HG03039 (cell line): Measurements from ENCODE around the gene MAD2L2.

Experiments
- ATAC-seq: cut with Tn5 transposase; IDR thresholded peaks from one replicate; pipeline ENCODE4 v1.9.1; 2021; ENCODE audit warnings: mild to moderate bottlenecking, moderate library complexity; ENCODE audit not compliant: unreplicated experiment

Gene MAD2L2

DNA sequence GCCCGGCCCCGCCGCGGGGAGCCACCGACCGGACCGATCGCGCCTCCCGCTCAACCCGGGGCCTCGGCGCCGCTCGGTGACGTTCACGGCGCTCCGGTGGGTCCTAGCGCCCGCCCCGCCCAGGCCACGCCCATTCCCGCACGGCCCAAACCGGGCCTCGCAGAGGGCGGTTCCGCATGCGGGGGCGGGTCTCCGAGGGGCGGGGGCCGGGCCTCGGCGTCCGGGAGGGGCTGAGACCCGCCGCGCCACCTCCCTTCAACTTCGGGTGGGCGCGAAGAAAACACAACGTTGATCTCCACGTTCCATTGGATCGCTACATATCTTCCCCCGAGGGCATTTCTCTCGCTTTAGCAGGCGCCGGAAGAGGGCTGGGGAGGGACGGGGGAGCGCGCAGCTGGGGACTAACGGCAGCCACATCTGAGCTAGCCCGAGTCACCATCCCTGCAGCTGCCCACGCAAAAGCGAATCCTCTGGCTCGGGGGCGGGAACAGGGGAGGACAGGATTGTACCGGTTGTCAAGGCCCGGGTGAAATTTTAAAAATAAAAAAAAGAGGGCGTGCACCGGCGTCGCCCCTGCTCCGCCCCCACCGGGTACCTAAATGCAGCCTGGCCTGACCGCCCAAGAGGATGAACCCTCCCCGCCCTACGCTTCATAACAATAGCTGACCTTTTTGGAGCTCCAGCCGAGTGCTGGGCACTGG is at the start of gene MAD2L2:
MAD2L2 (minus strand) TSS at position 78 of the 701 bp plus-strand sequence. CDS start 547 bp downstream, outside the sequence.
- peak; percentile 76 for ATAC-seq

DNA sequence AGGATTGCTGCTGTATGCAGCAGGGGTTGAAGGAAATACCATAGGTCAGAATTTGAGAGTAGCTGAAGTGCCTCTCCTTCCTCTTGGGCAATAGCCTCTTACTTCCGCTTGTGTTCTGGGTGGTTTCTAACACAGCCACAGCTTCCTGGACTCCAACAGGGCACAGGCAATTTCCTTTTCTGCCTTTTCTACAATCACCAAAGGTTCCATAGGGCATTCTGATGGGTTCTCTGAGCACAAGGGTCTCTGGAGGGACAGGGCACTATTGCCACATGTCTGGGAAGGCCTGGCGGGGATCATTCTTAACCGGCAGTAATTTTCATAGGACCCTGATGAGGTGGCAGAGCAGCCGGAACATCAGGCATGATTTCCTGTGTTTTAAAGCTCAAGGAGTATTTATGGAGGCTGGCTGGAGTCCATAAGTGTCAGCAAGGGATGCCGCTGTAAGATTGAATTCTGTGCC is 49.5 kb upstream of the MAD2L2 start:
- no peak for ATAC-seq

GRCh38 chr1:11729498-11730428 is 48.8 kb upstream of the MAD2L2 start:
- ATAC-seq: no peak

DNA sequence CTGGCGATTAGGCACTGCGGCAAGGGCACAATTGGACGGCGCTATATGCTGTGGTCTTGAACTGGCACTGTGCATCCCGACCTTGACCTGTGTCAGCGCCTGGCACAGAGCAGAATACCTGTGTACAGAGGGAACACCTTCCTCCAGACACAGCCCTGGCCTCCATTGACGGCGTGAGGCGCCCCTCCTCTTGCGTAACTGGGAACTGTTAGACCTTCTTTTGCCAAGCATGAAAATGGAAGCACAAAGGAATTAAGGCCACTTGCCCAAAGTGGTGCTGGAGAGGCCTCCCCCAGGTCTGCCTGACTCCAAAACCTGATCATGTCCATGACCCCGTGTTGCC is 48.2 kb upstream of the MAD2L2 start:
- ATAC-seq: no peak

DNA sequence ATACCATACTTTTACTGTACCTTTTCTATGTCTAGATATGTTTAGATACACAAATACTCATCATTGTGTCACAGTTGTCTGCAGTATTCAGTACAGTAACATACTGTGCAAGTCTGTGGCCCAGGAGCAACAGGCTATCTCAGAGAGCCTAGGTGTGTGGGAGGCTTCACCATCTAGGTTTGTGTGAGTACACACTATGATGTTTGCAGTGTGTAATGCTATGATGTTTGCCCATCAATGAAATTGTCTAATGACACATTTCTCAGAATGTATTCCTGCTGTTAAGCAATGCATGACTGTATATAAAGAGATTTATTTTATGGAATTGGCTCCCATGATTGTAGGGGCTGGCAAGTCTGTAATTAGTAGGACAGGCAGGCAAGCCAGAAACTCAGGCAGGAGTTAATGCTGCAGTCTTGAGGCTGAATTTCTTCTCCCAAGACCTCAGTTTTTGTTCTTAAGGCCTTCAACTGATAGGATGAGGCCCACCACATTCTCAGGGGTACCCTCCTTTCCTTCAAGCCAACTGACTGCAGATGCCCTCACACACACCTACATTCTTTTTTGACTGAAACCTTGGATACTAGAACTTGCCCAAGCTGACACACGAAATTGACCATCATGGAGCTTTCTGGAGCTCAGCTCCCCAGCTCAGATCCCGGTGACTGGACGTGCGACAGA is 47.3 kb upstream of the MAD2L2 start:
- ATAC-seq: no peak

GRCh38 chr1:11727119-11727518 is 46.2 kb upstream of the MAD2L2 start:
- no peak for ATAC-seq

- no peak for ATAC-seq
These were observed 44.7 kb upstream of the MAD2L2 start for GRCh38 chr1:11725616-11726015.

DNA sequence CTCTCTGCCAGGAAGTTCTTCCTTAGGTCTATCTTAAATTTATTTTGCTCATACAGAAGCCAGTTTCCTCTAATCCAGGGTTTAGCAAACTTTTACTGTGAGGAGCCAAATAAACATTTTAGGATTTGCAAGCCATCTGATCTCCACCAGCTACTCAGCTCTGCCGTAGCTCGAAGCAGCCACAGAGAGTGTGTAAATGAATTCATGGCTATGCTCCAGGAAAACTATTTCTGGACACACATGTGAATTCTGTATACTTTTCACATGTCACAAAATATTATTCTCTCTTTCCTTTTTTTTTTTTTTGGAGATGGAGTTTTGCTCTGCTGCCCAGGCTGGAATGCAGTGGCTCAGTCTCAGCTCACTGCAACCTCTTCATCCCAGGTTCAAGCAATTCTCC is 41.6 kb upstream of the MAD2L2 start:
- no peak for ATAC-seq

DNA sequence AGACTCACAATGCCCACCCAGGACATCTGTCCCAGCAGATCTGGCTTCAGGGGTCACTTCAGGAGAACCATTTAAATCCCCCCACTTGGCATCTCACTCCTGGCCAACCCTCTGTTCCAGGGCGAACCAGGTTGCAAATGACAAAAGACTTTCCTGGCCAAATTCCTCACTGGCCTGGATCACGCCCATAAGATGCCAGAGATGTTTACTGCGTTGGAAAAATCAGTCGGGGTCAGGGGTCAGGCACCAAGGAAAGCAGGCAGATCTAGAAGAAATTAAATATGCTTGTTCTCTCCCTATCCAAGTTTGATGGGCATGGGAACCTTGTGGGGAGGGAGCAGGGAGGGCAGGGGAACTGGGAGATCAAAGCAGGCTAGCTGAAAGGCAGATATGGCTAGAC is 40.4 kb upstream of the MAD2L2 start:
- ATAC-seq: no peak

DNA sequence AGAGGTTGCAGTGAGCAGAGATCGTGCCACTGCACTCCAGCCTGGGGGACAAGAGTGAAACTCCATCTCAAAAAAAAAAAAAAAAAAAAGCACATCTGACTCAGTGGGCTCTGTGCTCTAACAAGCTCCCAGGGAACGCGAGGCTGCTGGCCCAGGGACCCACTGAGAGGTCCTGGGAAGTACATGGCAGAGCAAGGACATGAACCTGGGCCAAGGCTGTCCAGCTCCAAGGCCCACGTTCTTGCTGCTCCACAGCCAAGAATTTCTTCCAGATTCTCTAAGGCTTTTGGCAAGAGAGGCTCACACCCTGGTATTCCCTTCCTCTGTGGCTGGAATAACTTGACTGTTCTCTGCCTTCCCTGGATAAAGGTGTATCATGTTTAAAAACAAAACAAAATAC is 39.6 kb upstream of the MAD2L2 start:
- no peak for ATAC-seq

GRCh38 chr1:11720033-11720376 is 39.1 kb upstream of the MAD2L2 start:
- no peak for ATAC-seq

DNA sequence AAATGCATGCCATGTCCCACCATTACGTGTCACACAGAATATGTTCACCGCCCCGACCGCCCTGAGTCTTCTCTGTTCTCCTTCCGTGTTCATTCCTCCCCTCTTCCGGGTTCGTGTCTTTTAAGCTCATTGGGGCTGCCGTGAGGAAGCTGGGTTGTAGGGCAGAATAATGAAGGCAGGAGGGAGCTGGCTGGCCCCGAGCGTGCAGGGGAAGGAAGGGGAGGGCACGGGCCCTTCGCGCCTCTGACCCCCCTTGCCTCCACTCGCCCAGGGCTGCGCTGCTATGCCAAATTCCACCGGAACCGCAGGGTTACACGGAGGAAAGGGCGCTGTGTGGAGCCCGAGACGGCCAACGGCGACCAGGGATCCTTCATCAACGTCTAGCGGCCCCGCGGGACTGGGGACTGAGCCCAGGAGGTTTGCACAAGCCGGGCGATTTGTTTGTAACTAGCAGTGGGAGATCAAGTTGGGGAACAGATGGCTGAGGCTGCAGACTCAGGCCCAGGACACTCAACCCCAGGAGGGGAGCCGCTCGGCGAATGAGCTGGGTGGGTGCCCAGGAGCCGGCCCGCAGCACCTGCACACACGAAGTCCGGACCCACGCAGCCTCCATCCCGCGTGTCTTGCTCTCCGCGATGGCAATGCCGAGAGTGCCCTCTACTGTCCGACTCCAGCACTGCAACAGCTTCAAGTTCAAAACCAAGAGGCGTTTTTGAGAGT is 38.5 kb upstream of the MAD2L2 start:
- ATAC-seq: peak; percentile 48

DNA sequence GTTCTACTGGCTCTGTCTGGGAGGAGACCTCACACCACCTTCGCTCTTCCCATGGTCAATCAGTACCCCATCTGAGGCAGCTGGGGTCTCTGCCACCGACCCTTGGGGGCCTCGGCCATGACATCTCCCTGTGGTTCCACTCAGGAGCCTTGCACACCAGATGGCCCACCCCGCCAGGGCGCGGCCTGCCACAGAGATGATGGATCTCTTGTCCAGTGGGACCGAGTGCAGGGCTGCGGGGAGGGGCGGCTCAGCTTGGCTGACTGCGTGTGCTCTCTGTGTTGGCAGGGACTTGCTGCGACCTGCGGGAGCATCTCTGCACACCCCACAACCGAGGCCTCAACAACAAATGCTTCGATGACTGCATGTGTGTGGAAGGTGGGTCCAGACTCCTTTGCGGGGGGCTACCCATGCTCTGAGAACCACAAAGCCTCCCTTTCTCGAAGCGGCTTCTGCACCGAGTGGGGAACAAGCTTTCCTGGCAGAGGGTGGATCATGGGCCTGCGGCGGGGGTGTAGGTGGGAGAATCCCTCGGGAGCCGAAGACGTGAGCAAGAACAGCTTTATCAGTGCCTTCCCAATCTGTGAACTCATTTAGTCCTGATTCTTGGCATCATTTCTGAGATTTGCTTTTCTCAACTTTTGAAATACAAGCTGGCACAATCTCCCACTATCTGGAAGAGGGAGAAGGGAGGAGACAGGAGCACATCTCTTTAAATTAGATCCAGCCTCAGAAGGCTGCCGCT is 34.1 kb upstream of the MAD2L2 start:
- no peak for ATAC-seq

DNA sequence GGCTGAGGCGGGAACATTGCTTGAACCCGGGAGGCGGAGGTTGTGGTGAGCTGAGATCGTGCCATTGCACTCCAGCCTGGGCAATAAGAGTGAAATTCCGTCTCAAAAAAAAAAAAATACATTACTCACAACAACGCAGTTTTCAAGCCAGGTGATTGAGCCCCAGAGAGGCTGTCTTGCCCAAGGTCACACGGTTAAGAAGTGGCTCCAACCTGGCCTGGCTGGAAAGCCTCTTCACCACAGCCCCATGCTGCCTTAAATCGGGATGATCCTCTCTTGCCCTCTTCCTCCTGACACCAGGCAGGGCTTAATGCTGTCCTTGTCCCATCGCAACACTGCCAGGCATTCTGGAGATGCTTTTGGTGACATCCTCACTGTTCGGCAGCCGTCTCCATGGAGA is 32.1 kb upstream of the MAD2L2 start:
- no peak for ATAC-seq

GRCh38 chr1:11712285-11712684 is 31.3 kb upstream of the MAD2L2 start:
- ATAC-seq: no peak

DNA sequence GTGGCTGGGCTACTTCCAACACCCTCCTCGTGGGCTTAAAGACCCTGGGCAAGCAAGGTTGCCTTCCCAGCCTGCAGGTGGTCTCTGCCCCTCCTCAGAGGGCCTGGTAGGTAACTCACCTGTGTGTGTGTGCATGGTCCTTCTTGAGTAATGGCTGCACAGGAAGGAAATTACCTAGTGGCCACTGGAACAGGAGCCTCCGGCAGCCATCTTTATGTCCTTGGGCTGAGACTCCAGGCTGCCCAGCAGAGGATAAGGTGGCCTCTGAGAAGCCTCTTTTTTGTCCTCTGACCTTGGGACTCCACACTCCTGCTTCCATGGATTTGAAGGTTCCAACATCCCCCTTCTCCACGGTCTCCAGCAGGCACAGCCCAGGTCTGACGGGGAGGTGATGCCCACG is 30.5 kb upstream of the MAD2L2 start:
- no peak for ATAC-seq

DNA sequence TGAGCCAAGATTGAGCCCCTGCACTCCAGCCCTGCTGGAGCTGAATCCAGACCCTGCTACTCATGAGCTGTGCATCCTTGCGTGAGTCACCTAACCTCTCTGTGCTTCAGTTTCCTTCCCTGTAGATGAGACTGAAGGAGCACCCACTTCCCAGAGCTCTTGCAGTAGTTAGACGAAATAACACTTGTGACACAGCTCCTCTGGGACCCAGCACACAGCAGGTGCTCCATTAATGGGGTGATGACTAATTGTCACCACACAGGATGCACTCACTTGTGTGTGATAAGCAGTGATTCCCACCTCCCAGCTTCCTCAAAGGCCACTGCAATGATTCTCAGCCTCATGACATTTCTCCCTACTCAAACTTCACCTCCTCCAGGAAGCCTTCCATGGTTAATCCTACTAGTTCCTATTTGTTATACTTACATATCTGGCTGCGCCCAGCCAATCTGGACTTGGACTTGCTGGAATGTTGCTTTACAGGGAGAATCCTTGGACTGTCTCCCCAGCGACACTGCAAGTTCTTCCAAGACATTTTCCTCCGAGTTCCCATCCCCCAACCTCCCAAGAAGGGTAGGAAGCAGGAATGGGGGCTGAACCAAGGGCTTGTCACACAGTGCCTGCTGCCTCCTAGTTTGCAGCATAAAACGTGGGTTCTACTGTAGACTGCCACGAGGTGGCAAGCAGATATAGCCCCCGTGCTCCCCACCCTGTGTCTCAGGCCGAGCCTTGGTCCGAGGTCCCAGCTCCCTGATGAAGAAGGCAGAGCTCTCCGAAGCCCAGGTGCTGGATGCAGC is 27.8 kb upstream of the MAD2L2 start:
- ATAC-seq: no peak

- ATAC-seq: no peak
These were observed 26.8 kb upstream of the MAD2L2 start for GRCh38 chr1:11707621-11708276.

DNA sequence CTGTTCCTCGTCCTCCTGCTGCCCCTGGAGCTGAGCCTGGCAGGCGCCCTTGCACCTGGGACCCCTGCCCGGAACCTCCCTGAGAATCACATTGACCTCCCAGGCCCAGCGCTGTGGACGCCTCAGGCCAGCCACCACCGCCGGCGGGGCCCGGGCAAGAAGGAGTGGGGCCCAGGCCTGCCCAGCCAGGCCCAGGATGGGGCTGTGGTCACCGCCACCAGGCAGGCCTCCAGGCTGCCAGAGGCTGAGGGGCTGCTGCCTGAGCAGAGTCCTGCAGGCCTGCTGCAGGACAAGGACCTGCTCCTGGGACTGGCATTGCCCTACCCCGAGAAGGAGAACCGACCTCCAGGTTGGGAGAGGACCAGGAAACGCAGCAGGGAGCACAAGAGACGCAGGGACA is 25.3 kb upstream of the MAD2L2 start:
- ATAC-seq: no peak
